Stromal cell of bone marrow (primary cell): ENCODE results near the gene SPP2.
A peak's percentile ranks its signal among the peaks of the same experiment; 100 is the strongest.

Experiments
- DNase-seq: peaks from one replicate; pipeline ENCODE4 v3.0.0-alpha.2; 2012; ENCODE audit warnings: low read depth

Gene SPP2

DNA sequence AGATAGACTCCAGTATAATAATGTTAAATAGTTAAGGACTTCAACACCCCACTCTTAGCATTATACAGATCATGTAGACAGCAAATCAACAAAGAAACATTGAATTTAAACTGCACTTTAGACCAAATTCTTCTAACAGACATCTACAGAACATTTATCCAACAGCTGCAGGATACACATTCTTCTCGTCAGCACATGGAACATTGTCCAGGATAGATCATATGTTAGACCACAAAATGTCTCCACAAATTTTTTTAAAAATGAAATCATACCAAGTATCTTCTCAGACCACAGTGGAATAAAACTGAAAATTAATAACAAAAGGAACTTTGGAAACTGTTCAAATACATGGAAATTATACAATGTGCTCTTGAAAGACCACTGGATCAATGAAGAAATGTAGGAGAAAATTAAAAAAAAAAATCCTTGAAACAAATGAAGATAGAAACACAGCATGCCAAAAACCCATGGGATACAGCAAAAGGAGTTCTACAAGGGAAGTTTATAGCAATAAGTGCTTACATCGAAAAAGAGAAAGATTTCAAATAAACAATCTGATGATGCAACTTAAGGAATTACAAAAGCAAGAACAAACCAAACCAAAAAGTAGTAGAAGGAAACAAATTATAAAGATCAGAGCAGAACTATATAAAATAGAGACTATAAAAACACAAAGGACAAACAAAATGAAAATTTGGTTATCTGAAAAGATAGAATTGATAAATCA, 12.3 kb upstream of the SPP2 start:
- no peak for DNase-seq

DNA sequence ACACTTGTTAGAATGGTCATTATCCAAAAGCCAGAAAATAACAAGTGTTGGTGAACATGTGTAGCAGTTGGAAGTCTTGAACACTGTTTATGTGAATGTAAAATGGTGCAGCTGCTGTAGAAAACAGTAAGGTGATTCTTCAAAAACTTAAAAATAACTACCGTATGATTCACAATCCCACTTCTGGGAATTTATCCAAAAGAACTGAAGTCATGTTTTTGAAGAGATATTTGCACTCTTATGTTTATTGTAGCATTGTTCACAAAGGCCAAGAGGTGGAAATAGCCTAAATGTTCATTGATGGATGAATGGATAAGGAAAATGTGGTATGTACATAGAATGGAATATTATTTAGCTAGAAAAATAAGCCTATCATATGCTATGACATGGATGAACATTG, 6.3 kb upstream of the SPP2 start:
- peak; percentile 62 for DNase-seq

DNA sequence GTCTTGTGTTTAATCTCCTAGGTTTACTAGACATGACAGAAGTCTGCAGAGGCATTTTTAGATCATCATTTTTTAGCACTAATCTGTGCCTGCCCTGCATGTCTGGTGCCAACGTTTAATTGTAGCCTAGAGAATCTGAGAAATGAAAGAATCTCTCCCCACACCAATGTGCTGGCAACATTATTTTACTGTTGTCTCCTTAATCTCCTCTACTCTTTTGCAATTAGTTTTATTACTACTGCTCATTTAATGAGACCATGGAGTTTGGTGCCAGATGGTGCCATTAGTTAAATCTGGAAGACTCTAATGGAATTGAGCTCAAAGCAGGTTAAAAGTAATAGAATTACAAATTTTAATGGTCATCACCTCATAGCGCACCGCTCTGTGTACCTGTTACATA, 4.0 kb upstream of the SPP2 start:
- no peak for DNase-seq

DNA sequence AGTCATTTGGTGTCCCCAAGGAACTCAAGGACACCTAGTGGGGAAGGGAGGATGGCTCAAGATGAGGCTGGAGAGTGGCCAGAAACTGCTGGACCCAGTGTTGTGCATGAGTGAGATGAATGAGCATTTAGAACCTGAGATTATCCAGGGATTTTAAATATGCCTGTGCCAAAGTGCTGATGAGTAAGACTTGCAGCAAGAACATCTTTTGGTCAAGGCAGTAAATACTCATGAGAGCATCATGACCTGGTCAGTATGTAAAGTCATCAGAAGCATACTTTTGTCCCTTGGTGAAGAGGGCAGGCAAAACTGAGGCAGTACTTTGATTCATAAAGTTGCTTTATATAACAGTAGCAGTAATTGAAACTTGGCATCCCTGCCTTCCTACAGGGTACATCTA, 3.1 kb upstream of the SPP2 start:
- DNase-seq = no peak

DNA sequence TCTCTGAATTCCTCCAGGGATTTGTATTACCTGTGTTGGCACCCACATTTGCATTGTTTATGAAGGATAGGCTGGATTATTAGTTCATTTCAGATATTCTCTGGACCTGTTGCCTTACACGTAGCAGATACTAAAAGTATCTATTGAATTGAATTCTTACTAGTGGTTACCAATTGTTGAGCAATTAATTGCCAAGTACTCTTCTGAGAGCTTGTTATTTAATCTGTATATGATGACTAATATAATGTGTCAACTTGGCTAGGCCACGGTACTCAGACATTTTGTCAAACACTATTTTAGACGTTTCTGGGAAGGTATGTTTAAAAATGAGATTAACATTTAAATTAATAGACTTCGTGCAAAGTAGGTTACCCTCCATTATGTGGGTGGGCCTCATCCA, 2.5 kb upstream of the SPP2 start:
- no peak for DNase-seq

DNA sequence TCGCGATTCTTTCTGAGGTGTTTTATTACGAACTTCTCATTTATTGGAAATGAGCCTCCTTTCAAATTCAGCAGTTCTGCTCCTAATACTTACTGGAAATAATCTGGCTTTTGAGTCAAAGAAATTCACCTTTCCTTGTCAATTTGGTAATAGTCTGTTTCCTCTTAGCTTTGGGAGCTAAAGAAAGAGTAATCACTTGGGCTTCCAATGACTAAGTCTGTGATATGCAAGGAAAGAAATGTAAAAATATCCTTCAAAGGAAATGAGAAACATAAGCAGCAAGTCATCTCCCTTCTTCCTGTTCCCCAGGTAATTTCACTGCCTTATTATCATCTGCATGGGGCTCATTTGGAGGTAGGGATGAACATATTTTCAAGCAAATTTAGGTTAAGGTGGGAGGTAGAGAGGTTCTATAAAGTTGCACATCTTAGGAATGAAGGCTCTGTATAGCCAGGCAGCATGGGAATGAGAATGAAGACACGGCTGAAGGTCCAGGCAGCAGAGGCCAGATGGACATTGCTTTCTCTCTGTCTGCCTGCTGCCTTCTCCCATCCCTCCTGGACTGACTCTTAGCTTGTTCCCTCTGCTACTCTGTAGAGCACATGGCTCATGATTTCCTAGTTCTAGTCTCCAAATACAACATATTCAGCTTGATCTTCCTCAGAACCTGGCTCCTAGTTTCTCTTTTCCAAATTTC, 1.0 kb downstream of the SPP2 start:
- DNase-seq = no peak

DNA sequence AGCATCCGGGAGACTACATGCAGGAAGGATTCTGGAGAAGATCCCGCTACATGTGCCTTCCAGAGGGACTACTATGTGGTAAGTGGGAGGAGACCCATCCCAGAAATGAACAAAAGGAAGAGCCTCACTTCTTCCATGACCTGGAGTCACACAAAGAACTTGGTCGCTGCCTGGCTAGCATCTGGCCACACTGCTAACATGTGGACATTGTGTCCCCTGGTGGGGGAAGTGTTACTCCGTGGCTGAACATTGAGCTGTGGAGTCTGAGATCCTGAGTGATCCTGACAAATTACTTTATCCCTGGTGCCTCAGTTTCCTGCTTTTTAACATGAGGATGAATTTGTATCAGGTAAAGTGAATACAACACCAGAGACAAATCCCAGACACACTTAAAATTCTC, 8.4 kb downstream of the SPP2 start:
- no peak for DNase-seq

DNA sequence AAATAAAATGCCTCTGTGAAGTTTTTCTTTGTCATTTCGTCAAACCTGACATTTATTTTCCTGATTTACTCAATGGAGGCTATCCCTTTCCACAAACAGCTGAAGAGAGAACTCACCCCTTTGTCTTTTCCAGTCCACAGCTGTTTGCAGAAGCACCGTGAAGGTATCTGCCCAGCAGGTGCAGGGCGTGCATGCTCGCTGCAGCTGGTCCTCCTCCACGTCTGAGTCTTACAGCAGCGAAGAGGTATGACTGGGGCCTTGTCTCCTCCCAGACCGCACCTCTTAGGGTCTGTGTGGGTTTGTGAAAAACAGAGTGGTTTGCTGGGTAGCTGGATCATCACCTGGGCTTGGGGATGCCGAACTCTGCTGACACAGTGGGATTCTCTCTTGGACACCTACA, 9.7 kb downstream of the SPP2 start:
- DNase-seq = no peak

DNA sequence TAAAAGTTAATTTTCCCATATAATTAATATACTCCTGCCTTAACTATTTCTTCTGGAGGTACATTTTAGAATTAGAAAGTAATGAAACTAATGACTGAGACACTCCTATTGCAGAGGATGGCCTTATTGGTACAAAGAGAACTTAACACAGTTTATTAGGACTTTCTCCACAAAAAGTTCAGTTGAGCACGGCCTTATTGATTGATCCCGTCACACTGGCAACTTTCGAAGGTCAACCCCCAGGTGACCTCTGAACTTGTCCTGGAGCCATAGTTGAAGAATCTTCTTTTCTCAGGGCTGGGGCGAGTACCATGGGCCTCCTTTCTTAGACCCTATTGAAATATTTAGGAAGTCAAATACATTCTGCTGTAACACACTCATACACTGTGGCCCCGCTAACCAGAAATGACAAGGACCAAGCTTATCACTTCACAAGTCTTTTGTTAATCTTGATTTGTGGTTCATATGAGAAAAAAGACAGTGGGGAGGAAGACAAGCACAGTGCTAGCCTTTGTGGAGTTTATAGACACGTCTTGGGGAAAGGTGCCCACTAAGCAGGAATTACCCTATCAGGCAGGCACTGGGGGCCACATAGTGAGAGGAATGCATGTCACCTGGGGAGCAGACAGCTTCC, 11.2 kb downstream of the SPP2 start:
- no peak for DNase-seq

DNA sequence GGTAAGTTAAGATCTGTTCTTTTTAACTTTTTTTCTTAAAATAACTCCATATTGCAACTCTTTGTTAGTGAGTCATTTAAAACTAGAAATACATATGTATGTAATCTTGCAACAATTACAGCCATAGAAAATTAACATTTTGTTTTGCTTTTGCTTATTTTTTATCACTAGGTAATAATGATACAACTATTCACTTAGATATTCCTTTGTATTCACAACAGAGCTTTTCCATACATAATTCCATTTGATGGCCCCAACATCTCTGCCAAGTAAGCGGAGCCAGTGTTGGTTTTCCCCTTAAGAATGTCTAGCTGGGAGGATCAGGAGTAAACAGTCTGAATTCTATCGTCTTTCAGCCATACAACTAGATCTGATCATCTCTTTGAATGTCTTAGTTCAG, 16.1 kb downstream of the SPP2 start:
- no peak for DNase-seq

DNA sequence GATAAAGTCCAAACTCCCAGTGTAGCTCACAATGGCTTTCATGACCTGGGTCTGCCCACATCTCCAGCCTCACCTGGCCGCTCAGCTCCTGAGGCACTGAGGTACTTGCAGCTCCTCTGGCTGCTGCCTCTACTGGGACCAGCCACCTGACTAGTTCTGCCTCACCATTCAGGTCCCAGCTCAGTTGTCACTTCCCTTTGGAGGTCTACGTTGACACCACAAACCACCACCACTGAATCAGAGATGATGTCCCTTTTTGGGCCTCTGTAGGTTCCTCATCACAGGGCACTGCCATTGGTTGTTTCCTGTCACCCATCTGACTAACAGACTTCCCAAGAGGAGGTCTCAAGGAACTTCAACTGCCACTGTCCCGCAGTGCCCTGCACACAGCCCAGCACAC, 21.2 kb downstream of the SPP2 start:
- no peak for DNase-seq

DNA sequence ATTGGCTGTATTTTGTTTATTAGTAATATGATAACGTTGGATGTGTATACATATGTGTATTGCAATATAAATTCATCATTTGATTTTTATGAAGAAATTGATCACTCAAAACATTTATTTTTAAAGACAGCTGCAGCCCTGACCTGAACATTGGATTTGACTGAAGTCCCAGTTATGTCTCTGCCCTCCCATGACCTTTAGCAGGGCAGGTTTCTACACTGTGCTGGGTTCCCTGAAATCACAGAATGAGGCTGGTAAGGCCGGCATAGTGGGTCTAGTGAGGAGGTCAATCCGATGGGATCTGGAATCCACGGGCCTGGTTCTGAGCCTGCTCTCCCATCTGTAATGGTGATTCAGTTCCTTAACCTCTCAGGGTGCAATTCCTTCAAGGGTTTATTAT, 22.0 kb downstream of the SPP2 start:
- DNase-seq = no peak

DNA sequence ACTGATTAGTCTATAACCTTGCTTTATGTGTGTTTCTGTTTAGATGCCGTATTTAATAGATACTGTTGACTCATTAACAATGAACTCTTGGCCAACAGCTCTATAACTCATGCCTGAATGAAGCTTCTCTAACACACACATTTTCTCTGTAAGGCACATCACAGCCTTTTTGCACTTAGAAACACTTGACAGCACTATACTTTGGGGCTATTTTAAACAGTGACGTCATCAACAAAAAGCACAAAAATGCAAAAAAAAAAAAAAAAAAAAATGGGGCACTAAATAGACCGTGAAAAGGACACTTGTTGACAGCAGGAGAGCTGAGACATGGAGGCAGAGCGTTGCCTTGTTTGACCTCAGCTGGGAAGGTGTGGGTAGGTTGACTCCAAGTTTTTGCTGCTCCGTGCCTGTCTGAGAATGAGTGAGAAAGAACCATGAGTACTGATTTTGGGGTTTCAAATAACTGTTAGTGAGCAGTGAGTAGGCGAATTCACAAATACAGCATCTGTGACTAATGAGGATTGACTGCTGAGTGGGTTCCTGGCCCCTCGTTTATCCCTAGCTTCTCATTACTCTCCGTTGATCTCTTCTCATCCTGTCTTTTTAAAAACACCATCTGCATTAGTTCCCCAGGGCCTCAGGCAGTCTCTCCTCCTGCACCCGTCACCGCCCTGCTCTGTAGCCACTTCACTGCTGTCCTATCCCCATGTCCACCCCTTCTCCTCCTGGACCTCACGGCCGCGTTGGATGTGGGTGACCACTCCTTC, 24.4 kb downstream of the SPP2 start:
- DNase-seq = no peak

DNA sequence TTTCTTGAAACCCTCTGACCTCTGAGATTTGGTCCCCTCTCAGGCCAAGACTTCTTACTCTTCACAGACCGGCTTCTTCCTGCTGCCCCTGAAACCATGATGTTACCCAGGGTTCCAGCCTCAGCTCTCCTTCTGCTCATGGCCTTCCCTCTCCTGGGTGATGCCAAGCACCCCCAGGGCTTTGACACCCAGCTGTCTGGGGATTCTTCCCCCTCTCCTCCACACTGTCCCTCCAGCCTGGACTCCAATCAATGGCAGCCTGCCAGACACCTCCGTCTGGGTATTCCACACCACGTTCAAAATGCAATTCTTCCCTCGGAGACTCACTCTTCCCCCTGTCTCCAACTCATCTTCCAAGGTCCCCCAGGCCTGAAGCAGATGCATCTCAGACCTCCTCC, 25.0 kb downstream of the SPP2 start:
- no peak for DNase-seq

DNA sequence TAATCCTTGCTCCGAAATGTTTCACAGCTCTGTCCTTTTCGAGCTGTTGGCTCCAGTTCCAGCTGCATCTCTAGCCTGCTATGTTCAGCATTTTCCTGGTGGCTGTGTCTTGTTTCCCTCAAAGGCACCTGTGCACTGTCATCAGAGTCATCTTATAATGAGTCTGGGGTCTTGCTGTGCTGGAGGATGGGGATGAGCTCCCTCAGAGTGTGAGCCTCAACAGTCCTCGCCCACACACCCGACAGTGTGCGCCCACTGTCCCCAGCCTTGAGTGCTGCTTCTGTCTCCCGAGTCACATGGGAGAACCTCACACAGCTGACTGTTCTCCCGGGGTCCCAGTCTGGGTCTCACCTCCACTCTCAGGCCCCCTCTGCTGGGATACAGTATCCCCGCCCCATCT, 25.4 kb downstream of the SPP2 start:
- no peak for DNase-seq

DNA sequence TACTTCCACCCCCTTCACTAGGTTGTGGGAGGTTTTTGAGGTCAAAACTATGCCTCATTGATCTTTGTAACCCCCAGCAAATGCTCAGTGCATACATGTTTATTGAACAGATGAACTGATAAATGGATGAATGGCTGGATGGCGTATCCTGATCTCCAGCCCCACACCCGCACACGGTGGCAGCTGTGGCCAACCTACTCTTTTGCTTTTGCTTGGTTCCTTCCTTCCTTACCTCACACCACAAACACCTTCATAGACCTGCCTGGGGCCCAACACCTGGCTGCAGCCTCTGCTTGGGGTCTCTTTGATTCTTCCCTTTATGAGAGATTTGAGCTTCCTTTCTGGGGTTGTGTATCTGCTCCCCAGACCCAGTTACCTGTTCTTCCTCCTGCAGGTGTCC, 25.9 kb downstream of the SPP2 start:
- no peak for DNase-seq

DNA sequence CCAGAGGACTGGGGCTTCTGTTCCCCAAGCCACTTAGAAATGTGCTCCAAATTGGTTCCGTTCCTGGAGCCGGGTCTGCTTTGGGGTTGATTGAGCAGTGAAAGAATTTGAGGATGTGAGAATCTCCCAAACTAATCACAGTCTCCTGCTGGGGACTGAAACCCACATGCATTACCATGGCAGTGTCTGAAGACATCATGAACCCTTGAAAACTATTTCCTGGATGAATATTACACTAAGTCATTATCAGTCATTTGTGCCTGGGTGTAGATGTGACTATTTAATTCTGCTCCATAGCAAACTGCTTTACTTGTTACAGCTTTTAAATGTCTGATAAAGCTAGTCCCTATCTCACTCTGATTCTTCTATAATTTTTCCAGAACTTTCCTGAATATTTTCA, 27.6 kb downstream of the SPP2 start:
- no peak for DNase-seq

DNA sequence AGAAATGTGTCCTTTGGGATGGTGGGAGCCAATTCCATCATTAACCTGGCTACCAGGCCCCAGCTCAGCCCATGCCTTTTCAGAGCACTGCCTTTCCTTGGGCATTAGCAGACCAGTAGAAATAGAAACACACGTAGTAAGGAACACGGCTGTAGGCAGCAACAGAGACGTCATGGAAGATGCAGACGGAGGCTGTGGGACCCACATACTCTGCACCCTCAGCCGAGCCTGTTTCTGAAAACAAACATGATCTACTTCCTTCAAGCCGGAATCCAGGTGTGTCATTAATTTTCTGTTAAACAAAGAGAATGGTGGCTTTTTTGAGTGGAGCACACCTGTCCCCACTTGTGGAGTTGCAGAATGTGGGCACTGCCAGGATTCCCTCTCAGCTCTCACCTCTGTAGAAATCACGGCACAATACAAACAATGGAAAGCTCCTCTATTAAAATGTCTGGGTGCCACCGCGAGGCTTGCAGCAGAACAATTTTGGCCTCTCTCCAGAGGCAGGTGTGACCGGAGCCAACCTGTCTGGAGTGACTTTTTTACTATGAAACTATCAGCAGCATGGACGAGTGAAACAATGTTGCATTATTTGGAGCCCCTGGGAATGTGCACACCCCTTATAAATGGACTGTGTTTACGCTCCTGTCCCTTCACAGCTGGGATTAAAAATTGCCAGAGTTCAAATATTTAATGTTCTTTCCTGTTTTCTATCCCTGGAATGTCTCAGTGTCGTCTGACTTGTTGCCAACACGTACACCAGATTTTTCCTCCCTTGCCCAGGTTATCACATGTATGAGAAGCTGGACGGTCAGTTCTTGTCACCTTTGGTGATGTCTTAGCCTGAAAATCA, 31.7 kb downstream of the SPP2 start:
- DNase-seq = no peak

DNA sequence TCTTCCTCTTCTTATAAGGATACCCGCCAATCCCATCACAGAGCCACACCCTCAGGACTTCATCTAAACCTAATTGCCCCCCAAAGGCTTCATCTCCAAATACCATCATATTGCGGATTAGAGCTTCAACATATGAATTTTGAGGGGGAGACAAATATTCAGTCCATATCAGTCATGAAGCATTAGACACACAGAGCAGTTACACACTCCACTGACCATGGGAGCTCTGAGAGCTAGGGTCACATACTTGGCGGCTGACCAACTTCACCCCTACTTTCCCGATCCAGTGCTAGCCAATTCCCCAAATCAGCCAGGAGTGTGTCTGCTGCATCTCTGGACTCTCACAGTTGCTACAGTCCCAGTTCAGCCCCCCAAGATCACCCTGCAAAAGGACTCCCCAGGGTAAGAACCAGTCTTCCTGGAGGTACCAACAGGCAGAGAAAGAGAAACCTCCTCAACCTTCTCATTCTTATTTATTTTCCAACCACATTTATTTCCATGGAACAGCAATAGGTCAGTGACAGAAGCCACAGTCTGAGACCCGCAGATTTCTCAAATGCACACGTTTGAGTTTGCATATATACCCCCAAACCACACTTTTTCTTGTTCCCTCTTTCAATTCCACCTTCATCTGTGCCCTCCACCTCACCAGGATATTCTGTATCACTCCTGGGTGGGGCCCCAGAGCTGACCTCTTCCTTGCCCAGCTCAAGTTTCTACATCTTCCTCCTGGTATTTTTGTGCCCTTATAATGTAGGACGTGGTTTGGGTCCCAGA, 33.3 kb downstream of the SPP2 start:
- DNase-seq = no peak

DNA sequence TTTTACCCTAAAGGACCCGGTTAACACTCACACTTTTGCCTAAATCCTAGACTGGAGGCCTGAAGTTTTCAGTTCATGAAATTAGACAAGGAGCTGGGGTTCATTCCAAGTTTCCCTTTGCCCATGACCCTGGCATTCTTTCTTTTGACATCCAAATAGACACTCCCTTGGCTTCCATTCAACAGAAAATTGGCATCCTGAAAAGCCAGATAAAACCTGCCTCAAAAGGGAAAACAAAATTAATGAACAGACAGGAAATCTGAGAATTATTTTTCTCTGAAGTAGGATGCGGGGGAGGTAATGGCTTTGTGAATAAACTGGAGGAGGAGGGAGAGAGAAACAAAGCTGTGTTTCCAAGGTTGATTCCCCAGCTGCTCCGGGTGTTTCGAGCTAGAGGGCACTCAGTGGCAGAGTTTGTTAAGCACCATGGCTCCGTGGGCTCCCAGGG, 41.0 kb downstream of the SPP2 start:
- no peak for DNase-seq

DNA sequence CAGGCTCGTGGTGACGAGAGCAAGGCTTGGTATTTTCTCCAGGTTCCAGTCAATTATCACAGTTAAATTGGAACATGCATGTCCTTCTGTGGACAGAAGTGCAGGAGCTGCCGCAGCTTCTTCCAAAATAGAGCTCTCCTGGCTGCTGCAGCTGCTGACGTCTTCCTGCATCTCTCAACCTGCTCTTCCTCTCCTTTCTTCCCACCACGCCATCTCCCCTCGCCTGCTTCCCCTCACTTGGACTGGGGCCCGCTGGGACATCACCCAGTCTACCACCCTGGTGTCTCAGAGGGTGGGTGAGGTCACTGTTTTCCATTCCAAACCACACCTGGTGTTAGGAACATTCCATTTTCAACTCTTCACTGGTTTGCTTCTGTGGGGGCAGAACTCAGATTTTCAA, 41.4 kb downstream of the SPP2 start:
- no peak for DNase-seq
